Epithelial cell of proximal tubule (primary cell): ENCODE data around the gene CNTF. TPM values are rescaled to one million over a fixed set of nuclear protein-coding genes. Genes with fewer than 3 reads are reported as not detected.

ENCODE experiments used
- DNase-seq: peaks from one replicate; pipeline ENCODE4 v3.0.0-alpha.2; 2011; ENCODE audit warnings: low read depth
- H3K4me3 ChIP-seq: 2 replicates; pipeline ENCODE4 v1.5.1; 2011; ENCODE audit warnings: low read depth, mild to moderate bottlenecking, low read length
- CTCF ChIP-seq: conservative IDR thresholded peaks from 2 replicates; pipeline ENCODE4 v1.5.1; 2012; ENCODE audit warnings: low read depth, mild to moderate bottlenecking, low read length
- total RNA-seq: library from RNA; depleted of rRNA; stranded (reverse); fragments of >200 nt; gene quantifications from 2 replicates; pipeline ENCODE4 v1.2.3, GENCODE V29; 2015

CNTF gene
- total RNA-seq, 1 donor from 2014 or later, result 0.29 TPM

- no peak overlapping the region for H3K4me3 ChIP-seq
- no peak for DNase-seq
- no peak for TF ChIP-seq CTCF
Observed at GRCh38 chr11:58592760-58593472, 29.5 kb upstream of the CNTF start.

DNA sequence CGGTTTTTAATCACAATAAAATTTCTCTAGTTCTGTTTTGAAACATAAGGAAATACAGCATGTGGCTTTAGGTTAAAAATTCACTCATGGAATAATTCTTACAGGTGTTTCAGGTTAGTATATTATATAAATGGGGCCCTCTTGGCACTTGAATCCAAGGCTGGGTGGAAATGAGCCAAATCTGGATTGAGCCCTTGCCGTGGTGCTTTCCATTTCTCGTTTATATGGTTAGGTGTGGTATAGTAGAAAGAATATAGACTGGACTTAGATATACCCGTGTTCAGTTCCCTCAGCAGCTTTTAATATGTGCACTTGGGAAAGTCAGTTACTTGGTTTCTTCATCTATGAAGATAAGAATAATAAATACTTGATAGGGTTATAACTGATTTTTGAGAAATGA, 27.6 kb upstream of the CNTF start:
- H3K4me3 ChIP-seq, result no peak overlapping the region
- TF ChIP-seq CTCF, result no peak
- DNase-seq, result no peak

DNA sequence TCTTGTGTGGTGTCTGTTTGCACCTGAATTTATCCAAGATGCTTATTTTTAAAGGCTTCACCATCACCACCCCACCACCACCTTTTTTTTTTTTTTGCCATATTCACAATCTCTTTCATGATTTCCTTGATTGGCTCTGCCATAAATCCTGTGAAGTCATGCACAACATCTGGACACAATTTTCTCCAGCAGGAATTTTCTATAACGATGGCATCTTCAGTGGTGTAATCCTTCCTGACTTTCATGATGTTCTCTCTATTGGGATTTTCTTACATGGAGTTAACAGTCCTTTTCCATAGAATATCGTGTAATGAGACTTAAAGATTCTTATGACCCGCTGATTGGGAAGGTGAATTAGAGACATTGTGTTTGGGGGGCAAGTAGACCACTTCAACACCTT, 25.8 kb upstream of the CNTF start:
- no peak for DNase-seq
- no peak overlapping the region for H3K4me3 ChIP-seq
- TF ChIP-seq CTCF, result no peak

DNA sequence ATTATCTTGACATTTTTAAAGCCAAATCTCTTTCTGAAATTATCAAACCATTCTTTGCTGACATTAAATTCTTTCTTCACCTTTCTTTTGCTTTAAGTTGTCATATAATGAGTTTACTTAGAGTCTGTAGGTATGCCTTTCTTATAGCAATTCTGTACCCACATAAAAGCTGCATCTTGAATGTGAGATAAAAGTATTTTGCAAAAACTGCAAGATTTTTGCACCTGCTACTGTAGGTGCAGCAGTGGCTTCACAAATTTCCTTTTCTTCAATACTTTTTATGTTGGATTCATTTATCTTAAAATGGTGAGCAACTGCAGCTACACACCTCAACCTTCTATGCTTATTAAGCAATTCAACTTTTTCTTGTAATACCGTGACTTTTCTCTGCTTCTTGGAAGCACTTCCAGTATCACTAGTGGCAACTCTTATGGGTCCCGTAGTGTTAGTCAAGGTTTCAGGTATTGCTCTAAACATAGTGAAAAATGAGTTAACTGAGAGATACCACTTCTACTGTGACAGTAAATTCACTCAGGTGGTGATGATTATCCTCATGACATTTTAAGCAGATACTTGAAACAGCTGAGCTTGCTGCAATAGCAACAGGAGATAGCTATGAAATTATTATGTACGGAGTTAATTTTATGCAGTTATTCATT, 24.9 kb upstream of the CNTF start:
- H3K4me3 ChIP-seq, result no peak overlapping the region
- DNase-seq, result no peak
- no peak for TF ChIP-seq CTCF

DNA sequence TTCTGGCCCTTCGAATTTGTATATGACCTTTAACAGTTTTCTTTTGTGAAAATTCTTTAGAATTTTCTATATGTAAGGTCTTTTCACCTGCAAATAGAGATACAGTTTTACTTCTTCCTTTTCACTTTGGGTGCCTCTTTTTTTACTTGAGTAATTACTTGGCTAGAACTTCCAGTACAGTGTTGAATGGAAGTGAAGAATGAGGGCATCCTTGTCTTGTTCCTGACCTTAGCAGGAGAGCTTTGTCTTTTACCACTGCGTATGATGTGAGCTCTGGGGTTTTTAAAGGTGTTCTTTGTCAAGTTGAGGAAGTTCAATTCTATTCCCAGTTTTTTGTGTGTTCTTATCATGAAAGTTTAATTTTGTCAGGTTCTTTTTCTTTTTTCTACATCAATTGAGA, 22.0 kb upstream of the CNTF start:
- TF ChIP-seq CTCF, result no peak
- no peak overlapping the region for H3K4me3 ChIP-seq
- no peak for DNase-seq

GRCh38 chr11:58606930-58607714, 15.3 kb upstream of the CNTF start:
- no peak overlapping the region for H3K4me3 ChIP-seq
- no peak for TF ChIP-seq CTCF
- no peak for DNase-seq
